Measurements from ENCODE around the gene RNF167. TPM values are rescaled to one million over a fixed set of nuclear protein-coding genes. Genes with fewer than 3 reads are reported as not detected.

Gene RNF167
- polyA plus RNA-seq, 12 donors: 65.5 to 159 (median 73.9) TPM; not detected in 1

GRCh38 chr17:4950075-4950745 lies 10.1 kb downstream of the RNF167 start:
- DNase-seq: no peak

DNA sequence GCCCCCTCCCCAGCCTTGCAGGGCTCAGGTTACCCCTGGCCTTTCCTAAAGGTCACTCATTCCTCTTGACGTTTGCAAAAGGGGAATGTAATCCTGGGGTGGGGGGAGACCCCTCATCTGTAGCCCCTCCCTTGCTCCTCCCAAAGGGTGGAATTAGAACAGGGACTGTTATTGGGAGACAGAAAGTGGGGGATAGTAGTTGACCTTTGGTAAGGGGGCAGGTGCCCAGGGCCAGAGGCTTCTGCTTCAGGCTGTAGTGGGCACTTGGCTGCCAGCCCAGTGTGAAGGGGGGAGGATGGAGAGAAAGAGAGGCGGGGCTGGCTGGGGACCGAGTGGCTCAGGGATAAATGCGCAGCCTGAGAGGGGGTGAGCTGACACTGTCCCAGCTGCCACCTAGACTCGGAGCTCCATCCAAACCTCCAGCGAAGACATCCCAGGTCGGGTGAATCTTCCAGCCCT lies 10.7 kb downstream of the RNF167 start, which contains the start of gene ENO3:
TSS of gene ENO3 (plus strand) at position 374 of the 459 bp plus-strand sequence. CDS start 711 bp downstream, outside the sequence.
- no peak for DNase-seq

- DNase-seq: no peak
These were observed 11.4 kb downstream of the RNF167 start for GRCh38 chr17:4951486-4951885.

- DNase-seq: no peak
These were observed 13.4 kb downstream of the RNF167 start for GRCh38 chr17:4953451-4953961.

- DNase-seq: no peak
These were observed 15.0 kb downstream of the RNF167 start for GRCh38 chr17:4955091-4955490.

DNA sequence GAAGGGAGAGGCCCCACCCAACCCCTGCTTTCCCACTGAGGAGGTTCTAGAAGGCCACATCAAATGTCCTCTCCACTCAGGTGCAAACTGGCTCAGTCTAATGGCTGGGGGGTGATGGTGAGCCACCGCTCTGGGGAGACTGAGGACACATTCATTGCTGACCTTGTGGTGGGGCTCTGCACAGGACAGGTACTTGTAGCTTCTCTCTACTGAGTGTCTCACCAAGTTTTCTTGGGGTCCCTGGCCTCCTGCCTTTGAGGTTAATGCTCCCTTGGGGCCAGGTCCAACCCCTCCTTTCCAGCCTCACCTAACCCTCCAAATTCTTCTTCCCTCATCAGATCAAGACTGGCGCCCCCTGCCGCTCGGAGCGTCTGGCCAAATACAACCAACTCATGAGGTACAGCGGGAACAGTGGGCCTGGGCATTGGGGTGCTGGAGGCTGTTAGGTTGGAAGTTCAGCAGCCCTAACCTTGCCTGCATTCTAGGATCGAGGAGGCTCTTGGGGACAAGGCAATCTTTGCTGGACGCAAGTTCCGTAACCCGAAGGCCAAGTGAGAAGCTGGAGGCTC lies 16.5 kb downstream of the RNF167 start:
- no peak for DNase-seq

GRCh38 chr17:4958102-4958501 lies 18.0 kb downstream of the RNF167 start:
- no peak for DNase-seq

DNA sequence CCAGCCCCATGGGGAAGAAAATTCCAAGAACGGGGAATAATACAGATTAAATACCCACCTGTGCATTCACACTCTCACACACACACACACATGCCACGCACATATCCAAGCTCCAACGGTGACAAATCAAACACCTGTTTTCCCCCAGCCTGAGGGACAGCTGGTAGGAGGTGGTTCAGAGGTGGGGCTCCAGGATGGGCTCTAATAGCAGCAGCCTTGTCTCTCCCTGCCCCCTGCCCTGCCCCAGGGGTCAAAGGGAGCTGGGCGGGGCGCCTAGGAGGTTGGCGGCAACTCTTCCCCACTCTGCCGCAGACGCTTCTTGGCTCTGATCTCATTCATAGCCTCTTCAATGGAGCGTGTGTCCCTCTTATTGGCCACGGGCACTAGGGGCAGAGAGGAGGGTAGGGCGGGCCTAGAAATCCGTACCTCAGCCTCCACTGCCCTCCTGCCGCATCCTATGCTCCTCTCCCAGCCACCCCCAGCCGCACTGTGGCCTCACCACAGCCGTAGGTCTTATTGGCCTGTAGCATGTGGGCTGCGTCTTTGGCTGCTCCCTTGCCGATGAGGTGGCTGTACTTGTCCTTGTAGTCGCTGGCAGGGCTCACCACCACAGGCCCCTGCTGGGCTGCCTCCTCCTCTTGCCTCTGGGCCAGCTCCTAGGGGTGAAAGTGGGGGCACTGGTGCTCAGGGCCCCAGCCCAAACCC lies 19.3 kb downstream of the RNF167 start:
- DNase-seq: no peak

DNA sequence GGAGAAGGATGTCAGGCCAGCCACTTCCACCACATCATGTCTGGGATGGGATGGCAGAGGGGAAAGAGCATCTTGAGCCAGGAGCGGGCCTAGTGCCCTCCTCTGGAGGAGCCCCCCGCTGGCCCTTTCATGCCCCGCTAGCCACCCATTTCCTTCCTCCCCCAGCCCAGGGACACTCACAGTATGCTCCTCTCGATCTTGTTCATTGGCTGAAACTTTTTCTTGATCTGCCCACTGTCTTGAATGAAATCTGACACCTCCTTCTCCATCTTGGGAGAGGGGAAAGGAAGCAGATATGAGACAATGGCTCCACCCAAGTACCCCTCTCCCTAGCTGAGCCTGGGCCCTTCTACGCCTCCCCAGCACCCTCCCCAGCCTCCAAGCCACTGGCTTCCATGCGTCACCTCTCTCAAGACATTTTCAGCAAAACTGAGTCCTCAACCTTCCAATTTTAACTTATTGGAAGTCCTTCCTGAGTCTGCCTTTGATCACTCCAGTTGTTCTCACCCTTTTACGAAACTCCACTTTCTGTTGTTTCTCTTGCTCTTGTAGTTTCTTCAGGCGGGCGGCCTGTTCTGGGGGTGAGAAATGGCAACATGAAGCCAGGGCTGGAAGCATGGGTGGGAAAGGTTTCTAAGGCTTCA lies 20.3 kb downstream of the RNF167 start:
- no peak for DNase-seq

GRCh38 chr17:4965311-4965986 lies 25.4 kb downstream of the RNF167 start:
- DNase-seq: no peak

DNA sequence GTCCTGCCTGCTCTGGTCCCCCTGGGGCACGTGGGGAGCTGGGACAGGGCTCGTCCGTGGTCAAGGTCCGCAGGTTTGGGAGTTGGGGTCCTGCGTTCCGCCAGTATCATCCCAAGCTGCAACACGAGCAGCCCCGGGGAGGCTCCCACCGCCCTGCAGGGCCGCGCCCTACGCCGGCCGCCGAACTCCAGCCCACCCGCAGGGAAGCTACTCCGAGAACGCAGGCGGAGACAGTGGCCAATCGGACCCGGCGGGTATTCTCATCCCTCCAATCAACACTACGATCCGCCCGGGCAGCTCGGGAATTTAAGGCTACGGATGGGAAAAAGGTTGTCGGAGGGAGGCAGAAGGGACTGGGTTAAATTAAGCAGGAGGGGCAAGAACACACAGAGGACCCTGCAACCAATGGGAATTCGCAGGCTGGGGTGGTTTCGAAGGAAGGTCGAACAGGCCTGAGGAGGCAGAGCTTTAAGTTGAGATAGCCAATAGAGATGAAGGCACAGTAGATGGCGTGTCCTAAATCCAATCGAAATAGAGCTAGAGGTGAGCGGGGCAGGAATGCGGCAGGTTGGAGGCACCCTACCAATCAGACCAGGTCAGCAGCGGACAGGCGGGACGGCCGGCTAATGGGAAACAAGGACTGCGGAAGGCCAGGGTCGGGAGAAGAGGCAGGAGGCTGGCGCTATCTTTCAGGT lies 26.9 kb downstream of the RNF167 start:
- peak; percentile 98 for DNase-seq

DNA sequence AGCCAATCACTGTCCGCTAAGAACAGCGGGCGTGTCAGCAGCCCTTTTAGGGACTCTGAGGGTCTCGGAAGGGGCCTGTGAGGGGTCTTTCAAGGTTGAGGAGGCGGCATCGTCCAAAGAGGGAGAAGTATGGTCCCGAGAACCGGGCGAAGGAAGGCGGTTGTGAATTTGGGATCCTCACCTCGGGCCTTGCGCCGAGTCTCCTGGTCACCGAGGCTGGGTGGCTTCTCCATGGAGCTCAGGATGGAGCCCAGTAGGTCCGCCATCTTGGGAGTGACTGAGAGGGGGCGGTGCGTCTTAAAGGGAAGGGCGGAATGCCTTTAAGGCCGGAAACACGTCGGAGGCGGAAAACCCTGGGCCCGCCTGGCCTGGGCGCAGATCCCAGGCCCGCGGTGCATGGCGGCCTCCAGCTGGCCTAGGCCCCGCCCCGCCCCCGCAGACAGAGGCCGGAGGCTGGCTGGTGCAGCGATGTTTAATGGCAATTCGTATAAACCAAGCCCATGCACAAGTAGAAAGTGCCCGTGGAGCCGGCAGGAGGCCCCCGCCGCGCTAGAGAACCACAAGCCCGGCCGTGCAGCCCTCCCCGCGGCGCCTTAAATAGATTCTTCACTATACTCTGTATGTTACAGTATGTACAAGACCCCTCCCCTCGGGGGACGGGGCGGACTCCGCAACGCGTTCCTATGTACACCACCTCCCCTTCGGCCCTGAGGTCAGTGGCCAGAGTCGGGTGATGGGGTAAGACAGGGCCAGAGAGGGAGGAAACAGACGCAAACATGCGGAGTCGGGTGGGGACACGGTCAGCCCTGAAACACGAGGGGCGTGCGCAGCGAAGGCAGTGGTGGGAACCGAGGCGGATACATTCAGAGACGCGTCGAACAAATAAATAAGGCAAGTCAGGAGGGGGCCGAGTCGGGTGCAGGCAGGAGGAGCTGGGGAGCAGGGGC lies 27.7 kb downstream of the RNF167 start, which contains the start of gene SPAG7:
TSS of gene SPAG7 (minus strand) at position 279 of the 947 bp plus-strand sequence. CDS start at position 266, 13 bp downstream.
- DNase-seq: peak; percentile 100

- DNase-seq: no peak
These were observed 28.5 kb downstream of the RNF167 start for GRCh38 chr17:4968486-4969046.

- no peak for DNase-seq
These were observed 29.0 kb downstream of the RNF167 start for GRCh38 chr17:4969047-4969550.

GRCh38 chr17:4969551-4970173 lies 29.6 kb downstream of the RNF167 start:
- no peak for DNase-seq

GRCh38 chr17:4970273-4970672 lies 30.2 kb downstream of the RNF167 start:
- no peak for DNase-seq

DNA sequence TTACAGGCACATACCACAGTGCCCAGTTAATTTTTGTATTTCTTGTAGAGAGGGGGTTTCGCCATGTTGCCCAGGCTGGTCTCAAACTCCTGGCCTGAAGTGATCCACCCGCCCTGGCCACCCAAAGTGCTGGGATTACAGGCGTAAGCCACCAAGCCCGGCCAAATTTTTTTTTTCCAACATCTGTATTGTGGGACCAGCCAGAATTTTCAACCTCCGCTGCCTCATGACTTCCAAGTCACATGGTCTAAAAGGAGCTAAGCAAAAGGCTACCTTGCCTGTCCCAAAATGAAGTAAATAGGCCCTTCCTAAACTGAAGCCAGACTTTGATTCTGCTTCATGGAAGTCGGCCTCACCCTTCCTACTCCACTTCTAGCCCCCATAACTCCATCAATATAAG lies 31.8 kb downstream of the RNF167 start:
- no peak for DNase-seq

DNA sequence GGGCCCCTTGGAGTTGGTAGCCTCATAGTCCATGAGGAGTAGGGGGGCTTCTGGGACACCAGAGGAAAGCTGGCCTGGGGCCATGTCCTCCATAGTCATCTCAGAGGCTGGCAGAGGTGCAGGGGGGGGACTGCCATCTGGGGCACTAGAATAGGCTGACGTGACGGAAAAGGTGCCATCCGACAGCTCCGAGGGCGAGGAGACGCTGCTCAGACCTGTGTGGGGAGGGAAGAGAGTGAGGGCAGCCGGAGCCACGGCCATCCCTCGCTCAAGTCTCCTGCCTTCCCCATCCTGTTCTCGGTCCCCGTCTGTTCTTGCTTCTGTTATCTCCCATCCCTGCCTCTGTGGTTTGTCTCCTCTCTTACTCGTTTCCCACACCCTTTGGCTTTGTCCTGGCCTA lies 32.3 kb downstream of the RNF167 start:
- DNase-seq: no peak

DNA sequence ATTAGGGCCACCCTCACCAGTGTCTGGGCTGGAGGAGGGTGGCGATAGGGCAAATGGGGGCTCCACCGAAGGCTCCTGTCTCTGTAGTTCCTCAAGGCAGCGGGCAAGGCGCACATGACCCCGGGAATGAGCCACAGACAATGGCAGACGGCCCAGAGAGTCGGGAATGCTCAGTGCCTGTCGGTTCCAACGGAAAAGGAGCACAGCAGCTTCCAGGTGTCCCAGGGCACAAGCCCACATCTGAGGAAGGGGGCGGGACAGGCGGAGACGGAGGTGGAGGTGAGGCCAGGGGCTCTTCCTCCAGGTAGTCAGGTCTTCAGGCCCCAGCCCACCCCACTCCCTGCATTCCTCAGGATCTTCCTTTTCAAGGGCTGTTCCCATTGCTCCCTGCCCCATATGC lies 32.7 kb downstream of the RNF167 start:
- DNase-seq: no peak

All from muscle of arm (tissue), 12 donors.